Parathyroid adenoma (tissue), 2 donors: ENCODE data around the gene ATF2.

Source experiments
- H2AFZ ChIP-seq: fragments of 300-600 bp; sonication (generic); one replicate; pipeline ENCODE4 v1.7.0; 2017; ENCODE audit warnings: antibody characterized with exemption, mild to moderate bottlenecking
- H3K27ac ChIP-seq: fragments of 300-600 bp; sonication (generic); one replicate; pipeline ENCODE4 v1.7.0; 2017
- H3K27me3 ChIP-seq: fragments of 300-600 bp; sonication (generic); one replicate; pipeline ENCODE4 v1.7.0; 2017; ENCODE audit warnings: low read length; ENCODE audit not compliant: control insufficient read depth, insufficient read depth
- H3K36me3 ChIP-seq: fragments of 300-600 bp; sonication (generic); one replicate; pipeline ENCODE4 v1.7.0; 2017; ENCODE audit warnings: low read length; ENCODE audit not compliant: control insufficient read depth, insufficient read depth
- H3K4me1 ChIP-seq: fragments of 300-600 bp; sonication (generic); one replicate; pipeline ENCODE4 v1.7.0; 2017; ENCODE audit warnings: control low read depth
- H3K4me2 ChIP-seq: fragments of 300-600 bp; sonication (generic); one replicate; pipeline ENCODE4 v1.7.0; 2017; ENCODE audit warnings: low read length
- H3K4me3 ChIP-seq: fragments of 300-600 bp; sonication (generic); one replicate; pipeline ENCODE4 v1.7.0; 2017; ENCODE audit warnings: low read depth, low read length
- H3K79me2 ChIP-seq: fragments of 300-600 bp; sonication (generic); one replicate; pipeline ENCODE4 v1.7.0; 2017; ENCODE audit warnings: control low read depth
- H3K9ac ChIP-seq: fragments of 300-600 bp; sonication (generic); one replicate; pipeline ENCODE4 v1.7.0; 2017; ENCODE audit warnings: mild to moderate bottlenecking
- H3K9me3 ChIP-seq: fragments of 300-600 bp; sonication (generic); one replicate; pipeline ENCODE4 v1.7.0; 2017; ENCODE audit warnings: low read length; ENCODE audit not compliant: control insufficient read depth
- CTCF ChIP-seq: fragments of 300-600 bp; sonication (generic); IDR thresholded peaks from one replicate; pipeline ENCODE4 v1.7.0; 2017; ENCODE audit warnings: antibody characterized with exemption, mild to moderate bottlenecking
- donor health status: primary hyperparathyroidism.

Gene ATF2

GRCh38 chr2:175181877-175182308 is 13.9 kb upstream of the ATF2 start:
- Histone ChIP-seq H3K79me2 (peaks cover 22% of the 10 kb centered on the region), H3K27ac (peak overlapping the region; percentile 91), H3K9me3 (peaks cover 2% of the 10 kb centered on the region), H3K4me1 (peaks cover 14% of the 10 kb centered on the region), H3K4me3 (peak overlapping the region; percentile 96), H3K9ac (no peak overlapping the region), H3K4me2 (peak overlapping the region; percentile 82), H3K36me3 (no peaks in the 10 kb centered on the region), H3K27me3 (no peaks in the 10 kb centered on the region), H2AFZ (peak overlapping the region; percentile 94)
- TF ChIP-seq CTCF = no peak

- Histone ChIP-seq H3K27ac (peak within 1 kb of the TSS; percentile 91), H3K27me3 (no peaks in the 10 kb centered on the region), H3K4me3 (peak within 1 kb of the TSS; percentile 96), H3K4me2 (peak within 1 kb of the TSS; percentile 82), H3K4me1 (peaks cover 13% of the 10 kb centered on the region), H3K79me2 (peaks cover 22% of the 10 kb centered on the region), H3K9ac (peak within 1 kb of the TSS; percentile 89), H3K9me3 (peaks cover 2% of the 10 kb centered on the region), H3K36me3 (no peaks in the 10 kb centered on the region), H2AFZ (peak within 1 kb of the TSS; percentile 94)
- no peak for TF ChIP-seq CTCF
Observed at GRCh38 chr2:175181104-175181876, 13.3 kb upstream of the ATF2 start, which contains the start of gene ATP5MC3. Gene ATP5MC3 (minus strand): TSS chr2:175181710. CDS start chr2:175181393, 317 bp downstream.

DNA sequence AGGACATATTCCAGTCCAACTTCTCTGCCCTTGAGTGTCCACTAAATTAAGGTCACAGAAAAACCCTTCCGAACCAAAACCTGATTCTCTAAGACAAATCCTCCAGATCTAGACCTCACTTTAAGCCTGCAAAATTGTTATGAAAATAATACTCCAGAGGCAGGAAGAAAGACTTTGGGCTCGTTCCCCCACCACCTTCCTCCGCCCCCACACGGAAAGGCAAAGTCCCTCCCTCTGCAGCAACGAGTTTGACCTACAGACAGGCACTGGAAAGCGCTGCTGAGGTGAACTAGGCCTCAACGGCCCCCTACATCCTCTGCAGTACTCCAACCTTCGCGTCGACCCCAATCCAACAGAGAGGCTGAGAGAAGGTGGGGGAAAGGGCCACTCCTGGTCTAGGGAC is 12.7 kb upstream of the ATF2 start:
- Histone ChIP-seq H3K27ac (peak overlapping the region; percentile 91), H3K4me1 (peaks cover 9% of the 10 kb centered on the region), H3K36me3 (no peaks in the 10 kb centered on the region), H3K4me2 (peak overlapping the region; percentile 82), H2AFZ (peak overlapping the region; percentile 94), H3K9me3 (peaks cover 2% of the 10 kb centered on the region), H3K4me3 (peak overlapping the region; percentile 96), H3K79me2 (peaks cover 22% of the 10 kb centered on the region), H3K27me3 (no peaks in the 10 kb centered on the region), H3K9ac (peak overlapping the region; percentile 89)
- no peak for TF ChIP-seq CTCF

DNA sequence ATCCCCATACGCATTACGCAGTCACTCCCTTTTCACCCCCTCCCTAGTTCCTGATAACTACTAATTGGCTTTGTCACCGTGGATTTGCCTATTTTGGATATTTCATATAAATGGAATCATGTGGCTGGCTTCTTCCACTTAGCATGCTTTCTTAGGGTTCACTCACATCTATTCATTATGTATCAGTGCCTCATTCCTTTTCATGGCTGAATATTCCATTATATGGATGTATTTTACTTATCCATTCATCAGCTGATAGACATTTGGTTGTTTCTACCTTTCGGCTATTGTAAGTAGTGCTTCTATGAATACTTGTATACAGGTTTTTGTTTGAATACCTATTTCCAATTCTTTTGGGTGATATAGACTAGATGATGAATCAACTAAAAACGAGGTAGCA is 8.6 kb upstream of the ATF2 start:
- H3K79me2 ChIP-seq = peaks cover 23% of the 10 kb centered on the region
- H3K9ac ChIP-seq = no peak overlapping the region
- no peaks in the 10 kb centered on the region for H3K36me3 ChIP-seq
- no peak overlapping the region for H3K4me2 ChIP-seq
- no peaks in the 10 kb centered on the region for H3K27me3 ChIP-seq
- no peak overlapping the region for H3K4me3 ChIP-seq
- H2AFZ ChIP-seq = no peak overlapping the region
- peaks cover 5% of the 10 kb centered on the region for H3K4me1 ChIP-seq
- no peak for TF ChIP-seq CTCF
- no peaks in the 10 kb centered on the region for H3K9me3 ChIP-seq
- H3K27ac ChIP-seq = no peak overlapping the region

- H3K27ac ChIP-seq = no peak overlapping the region
- no peak overlapping the region for H2AFZ ChIP-seq
- H3K9me3 ChIP-seq = no peaks in the 10 kb centered on the region
- peaks cover 5% of the 10 kb centered on the region for H3K4me1 ChIP-seq
- no peak overlapping the region for H3K4me2 ChIP-seq
- no peak overlapping the region for H3K9ac ChIP-seq
- H3K36me3 ChIP-seq = no peaks in the 10 kb centered on the region
- TF ChIP-seq CTCF = no peak
- H3K27me3 ChIP-seq = no peaks in the 10 kb centered on the region
- peaks cover 17% of the 10 kb centered on the region for H3K79me2 ChIP-seq
- H3K4me3 ChIP-seq = no peak overlapping the region
Observed at GRCh38 chr2:175175896-175176295, 7.9 kb upstream of the ATF2 start.
